NCI-H1092 treated with DMSO at 0.1 percent for 48 hours (cell line): ENCODE measurements around the gene LMOD1.
"Not testable (repeated sequence)": the region's sequence is repeated elsewhere in the genome, so short reads cannot be mapped to it uniquely, and the experiment has no call there.

ENCODE experiments used
- DNase-seq: peaks from one replicate; lab custom pipeline; 2025; lab: John Stamatoyannopoulos, UW

Gene LMOD1

GRCh38 chr1:201859424-201859823 is 86.9 kb downstream of the LMOD1 start:
- DNase-seq = no peak

- DNase-seq = not testable (repeated sequence)
These were observed 89.6 kb downstream of the LMOD1 start for GRCh38 chr1:201856722-201857121.

- no peak for DNase-seq
These were observed 94.4 kb downstream of the LMOD1 start for GRCh38 chr1:201851949-201852348.

GRCh38 chr1:201850053-201850397 is 96.3 kb downstream of the LMOD1 start:
- no peak for DNase-seq

GRCh38 chr1:201849372-201850052 is 96.8 kb downstream of the LMOD1 start:
- DNase-seq = no peak

- DNase-seq = no peak
These were observed 98.1 kb downstream of the LMOD1 start for GRCh38 chr1:201848230-201848629.

- DNase-seq = no peak
These were observed 99.2 kb downstream of the LMOD1 start for GRCh38 chr1:201847150-201847549.
